ACC112 (cell line): ENCODE measurements around the gene ADGRB2.

Source experiments
- H2AFZ ChIP-seq: fragments of 200-600 bp; sonication (generic); one replicate; pipeline ENCODE4 v1.6.0; 2017; ENCODE audit warnings: antibody characterized with exemption, low read length; ENCODE audit not compliant: unreplicated experiment
- H3K27ac ChIP-seq: fragments of 200-600 bp; sonication (generic); 2 replicates; pipeline ENCODE4 v1.5.1; 2014; ENCODE audit warnings: low read depth, mild to moderate bottlenecking, antibody characterized with exemption, low read length, moderate library complexity
- H3K27me3 ChIP-seq: fragments of 200-600 bp; sonication (generic); 2 replicates; pipeline ENCODE4 v1.6.1; 2014; ENCODE audit warnings: mild to moderate bottlenecking, antibody characterized with exemption, low read length, moderate library complexity, mixed read lengths; ENCODE audit not compliant: insufficient read depth
- H3K36me3 ChIP-seq: fragments of 200-600 bp; sonication (generic); 2 replicates; pipeline ENCODE4 v1.6.1; 2016; ENCODE audit warnings: mild to moderate bottlenecking, antibody characterized with exemption, low read length, moderate library complexity, mixed read lengths; ENCODE audit not compliant: insufficient read depth
- H3K4me1 ChIP-seq: fragments of 200-600 bp; sonication (generic); one replicate; pipeline ENCODE4 v1.6.1; 2016; ENCODE audit warnings: low read length, mixed read lengths; ENCODE audit not compliant: insufficient read depth, unreplicated experiment, control insufficient read depth
- H3K4me3 ChIP-seq: fragments of 200-600 bp; sonication (generic); 2 replicates; pipeline ENCODE4 v1.5.1; 2014; ENCODE audit warnings: mild to moderate bottlenecking, low read depth, low read length
- H3K79me2 ChIP-seq: fragments of 200-600 bp; sonication (generic); one replicate; pipeline ENCODE4 v1.6.0; 2016; ENCODE audit warnings: low read length; ENCODE audit not compliant: control insufficient read depth, unreplicated experiment, insufficient read depth

The ADGRB2 gene

DNA sequence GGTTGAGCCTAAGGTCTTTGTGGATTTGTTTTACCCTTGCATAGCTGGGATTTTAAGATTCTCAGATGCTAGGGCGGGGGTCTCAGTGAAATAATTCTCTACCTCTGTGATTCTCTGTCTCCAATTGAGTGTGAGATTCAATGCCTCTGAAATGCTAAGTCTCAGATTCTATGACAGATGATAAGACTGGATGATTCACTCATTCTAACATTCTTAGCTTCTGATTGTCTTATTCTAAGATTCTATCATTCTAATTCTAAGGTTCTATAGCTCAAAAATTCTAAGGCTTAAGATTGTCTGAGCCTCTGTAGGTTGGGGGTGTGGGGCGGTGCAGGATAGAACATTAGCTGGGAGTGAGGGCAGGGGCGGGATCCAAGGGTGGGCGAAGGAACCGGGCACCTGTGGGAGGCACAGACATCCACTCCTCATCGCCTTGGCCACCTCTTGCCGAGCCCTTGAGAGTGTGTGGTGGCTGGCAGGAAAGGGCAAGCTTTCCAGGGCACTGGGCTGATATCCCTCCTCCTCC is 29.5 kb downstream of the ADGRB2 start:
- Histone ChIP-seq H3K79me2 (no peaks in the 10 kb centered on the region), H3K27ac (no peak overlapping the region), H3K36me3 (no peaks in the 10 kb centered on the region), H3K4me1 (no peaks in the 10 kb centered on the region), H2AFZ (no peak overlapping the region), H3K27me3 (no peaks in the 10 kb centered on the region), H3K4me3 (no peak overlapping the region)

- H3K4me1 ChIP-seq, result no peaks in the 10 kb centered on the region
- H2AFZ ChIP-seq, result no peak overlapping the region
- no peak overlapping the region for H3K27ac ChIP-seq
- no peaks in the 10 kb centered on the region for H3K79me2 ChIP-seq
- no peak overlapping the region for H3K4me3 ChIP-seq
- no peaks in the 10 kb centered on the region for H3K36me3 ChIP-seq
- no peaks in the 10 kb centered on the region for H3K27me3 ChIP-seq
Measured at GRCh38 chr1:31733389-31734219, 30.5 kb downstream of the ADGRB2 start.

GRCh38 chr1:31732751-31733289 is 31.3 kb downstream of the ADGRB2 start:
- Histone ChIP-seq H3K4me3 (no peak overlapping the region), H3K27ac (no peak overlapping the region), H3K79me2 (no peaks in the 10 kb centered on the region), H3K27me3 (no peaks in the 10 kb centered on the region), H3K4me1 (no peaks in the 10 kb centered on the region), H2AFZ (no peak overlapping the region), H3K36me3 (no peaks in the 10 kb centered on the region)

GRCh38 chr1:31732343-31732742 is 31.8 kb downstream of the ADGRB2 start:
- H3K79me2 ChIP-seq, result no peaks in the 10 kb centered on the region
- H3K27ac ChIP-seq, result no peak overlapping the region
- H3K4me1 ChIP-seq, result no peaks in the 10 kb centered on the region
- H3K27me3 ChIP-seq, result no peaks in the 10 kb centered on the region
- H3K4me3 ChIP-seq, result no peak overlapping the region
- no peak overlapping the region for H2AFZ ChIP-seq
- H3K36me3 ChIP-seq, result no peaks in the 10 kb centered on the region

- no peak overlapping the region for H3K27ac ChIP-seq
- no peaks in the 10 kb centered on the region for H3K36me3 ChIP-seq
- no peak overlapping the region for H3K4me3 ChIP-seq
- H3K27me3 ChIP-seq, result no peaks in the 10 kb centered on the region
- H3K79me2 ChIP-seq, result no peaks in the 10 kb centered on the region
- no peaks in the 10 kb centered on the region for H3K4me1 ChIP-seq
- no peak overlapping the region for H2AFZ ChIP-seq
Measured at GRCh38 chr1:31731049-31731565, 33.0 kb downstream of the ADGRB2 start.

GRCh38 chr1:31730336-31731048 is 33.6 kb downstream of the ADGRB2 start:
- no peak overlapping the region for H2AFZ ChIP-seq
- H3K36me3 ChIP-seq, result no peaks in the 10 kb centered on the region
- no peak overlapping the region for H3K27ac ChIP-seq
- no peaks in the 10 kb centered on the region for H3K79me2 ChIP-seq
- H3K4me3 ChIP-seq, result no peak overlapping the region
- H3K27me3 ChIP-seq, result no peaks in the 10 kb centered on the region
- no peaks in the 10 kb centered on the region for H3K4me1 ChIP-seq

DNA sequence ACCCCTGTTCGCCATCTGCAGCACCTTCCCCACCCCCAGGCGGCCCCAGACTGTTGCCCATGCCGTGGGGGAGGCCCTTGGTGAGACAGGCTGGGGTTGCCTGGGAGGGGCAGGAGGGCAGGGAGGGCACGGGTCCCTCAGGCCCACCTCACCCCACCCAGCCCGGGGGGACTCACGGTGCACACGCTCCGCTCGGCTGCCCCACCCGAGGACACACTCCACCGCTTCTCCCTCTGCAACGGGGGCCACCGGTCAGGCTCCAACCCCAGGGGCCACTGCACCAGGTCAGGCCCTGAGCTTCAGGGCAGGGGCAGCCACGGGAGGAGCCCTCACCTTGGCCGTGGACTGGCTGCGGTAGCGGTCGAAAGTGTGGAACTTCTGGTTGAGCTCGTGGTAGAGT is 36.3 kb downstream of the ADGRB2 start:
- Histone ChIP-seq H3K4me1 (no peaks in the 10 kb centered on the region), H2AFZ (no peak overlapping the region), H3K27ac (no peak overlapping the region), H3K27me3 (no peaks in the 10 kb centered on the region), H3K36me3 (no peaks in the 10 kb centered on the region), H3K79me2 (no peaks in the 10 kb centered on the region), H3K4me3 (no peak overlapping the region)

DNA sequence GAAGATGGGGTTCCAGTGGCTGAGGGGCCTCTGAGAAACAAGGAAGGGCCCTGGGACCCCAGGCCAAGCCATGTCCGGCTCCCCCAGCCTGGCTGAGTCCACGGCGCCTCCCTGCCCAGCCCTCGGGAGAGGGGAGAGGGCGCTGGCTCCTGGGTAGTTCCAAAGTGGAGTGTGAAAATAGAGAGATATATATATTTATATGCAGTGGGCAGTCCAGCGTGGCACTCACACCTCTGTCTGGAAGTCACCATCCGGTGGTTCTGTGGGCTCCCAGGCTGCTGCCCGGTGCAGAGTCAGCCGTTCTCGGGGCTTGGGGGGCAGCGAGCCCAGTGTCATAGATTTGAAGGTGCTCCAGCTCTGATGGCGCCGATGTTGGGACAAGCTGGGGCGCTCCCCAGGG is 36.9 kb downstream of the ADGRB2 start:
- no peaks in the 10 kb centered on the region for H3K79me2 ChIP-seq
- H3K4me1 ChIP-seq, result no peaks in the 10 kb centered on the region
- no peak overlapping the region for H2AFZ ChIP-seq
- no peaks in the 10 kb centered on the region for H3K36me3 ChIP-seq
- H3K27me3 ChIP-seq, result 0 out of 2 replicates have a peak, but pooled peaks cover 3% of the 10 kb centered on the region
- H3K4me3 ChIP-seq, result no peak overlapping the region
- no peak overlapping the region for H3K27ac ChIP-seq

DNA sequence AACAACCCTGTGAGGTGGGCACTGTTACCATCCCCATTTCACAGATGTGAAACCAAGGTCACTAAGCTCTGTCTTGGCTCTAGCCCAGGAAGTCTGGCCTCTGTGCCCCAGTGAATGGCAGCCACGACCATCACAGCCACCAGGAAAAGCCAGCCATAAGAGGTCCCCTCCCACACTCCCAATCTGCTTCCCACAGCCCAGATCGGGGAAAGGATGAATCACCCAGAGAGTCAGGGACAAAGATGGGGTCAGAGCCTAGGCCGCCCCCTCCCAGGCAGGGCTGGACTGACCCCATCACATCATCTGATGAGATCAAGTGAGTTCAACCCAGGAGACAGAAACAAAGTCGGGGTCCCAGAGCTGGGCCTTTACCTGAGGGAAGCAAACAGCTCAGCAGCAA is 37.4 kb downstream of the ADGRB2 start:
- Histone ChIP-seq H3K27me3 (0 out of 2 replicates have a peak, but pooled peaks cover 4% of the 10 kb centered on the region), H3K4me3 (no peak overlapping the region), H3K79me2 (no peaks in the 10 kb centered on the region), H3K27ac (no peak overlapping the region), H3K4me1 (no peaks in the 10 kb centered on the region), H3K36me3 (no peaks in the 10 kb centered on the region), H2AFZ (no peak overlapping the region)

DNA sequence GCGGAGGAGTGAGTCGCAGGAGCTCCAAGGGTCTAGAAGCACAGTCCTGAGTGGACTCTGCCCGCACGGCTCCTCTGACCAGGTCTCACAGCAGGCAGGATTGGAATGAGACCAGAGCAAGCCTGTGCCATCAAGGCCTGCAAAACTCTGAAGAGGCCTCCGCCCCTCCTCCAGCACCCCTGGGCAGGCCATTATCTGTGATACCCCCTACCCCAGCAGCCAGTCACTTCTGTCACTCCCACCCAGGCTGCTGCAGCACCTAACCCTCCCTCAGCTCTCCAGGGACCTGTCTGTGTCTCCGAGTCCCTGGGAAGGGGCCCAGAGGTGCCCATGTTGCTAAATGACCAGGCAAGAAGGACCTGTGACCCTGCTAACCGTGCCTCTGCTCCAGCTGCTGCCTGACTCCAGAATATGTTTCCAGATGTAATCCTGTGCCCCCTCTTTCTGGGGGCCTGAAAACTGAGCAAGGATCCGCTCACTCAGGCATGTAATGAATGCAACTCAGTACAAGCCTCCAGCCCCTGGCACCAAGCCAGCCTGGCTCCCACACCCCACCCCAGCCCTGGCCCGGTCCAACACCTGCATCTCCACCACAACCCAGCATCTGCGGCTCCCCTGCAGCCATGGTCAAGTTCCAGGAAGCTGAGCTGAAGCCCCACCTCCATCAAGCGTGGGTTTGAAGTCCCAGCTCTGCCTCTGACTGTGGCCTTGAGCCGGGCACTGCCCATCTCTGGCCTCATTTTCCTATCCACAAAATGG is 38.2 kb downstream of the ADGRB2 start:
- Histone ChIP-seq H3K4me3 (no peak overlapping the region), H3K4me1 (no peaks in the 10 kb centered on the region), H3K27ac (no peak overlapping the region)

More for the DNA sequence above, 38.2 kb downstream of the ADGRB2 start:
- Histone ChIP-seq H3K79me2 (no peaks in the 10 kb centered on the region), H3K36me3 (no peaks in the 10 kb centered on the region), H3K27me3 (0 out of 2 replicates have a peak, but pooled peaks cover 6% of the 10 kb centered on the region), H2AFZ (no peak overlapping the region)
